Ishikawa (cell line): ENCODE measurements around the gene CDKN2AIPNL.

Source experiments
- TAF1 ChIP-seq: IDR thresholded peaks from 2 replicates; pipeline ENCODE4 v1.6.1; 2012; ENCODE audit warnings: low read depth, mild to moderate bottlenecking
- TF ChIP-seq, protein P1 (sequence below): IDR thresholded peaks from 2 replicates; pipeline ENCODE4 v1.6.1; 2012

DNA sequence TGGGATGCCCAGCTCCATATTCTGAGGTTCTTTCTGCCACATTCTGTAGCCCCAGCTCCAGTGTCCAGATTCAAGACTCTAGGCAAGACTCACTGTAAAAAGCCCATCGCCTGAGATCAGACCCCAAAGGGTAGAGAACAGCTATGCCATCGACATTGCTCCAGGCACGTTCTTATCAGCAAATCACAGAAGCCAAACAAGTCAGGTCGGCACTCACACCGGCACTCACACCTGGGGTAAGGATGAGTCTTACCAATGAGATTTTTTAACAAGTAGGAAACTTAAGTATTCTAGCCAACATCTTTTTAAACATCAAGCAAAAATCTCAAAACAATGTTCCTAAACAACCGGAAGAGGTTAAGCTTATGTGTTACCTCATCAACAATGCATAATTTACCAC, 2.4 kb downstream of the CDKN2AIPNL start:
- TF ChIP-seq TAF1 = no peak
- TF ChIP-seq, protein P1, sequence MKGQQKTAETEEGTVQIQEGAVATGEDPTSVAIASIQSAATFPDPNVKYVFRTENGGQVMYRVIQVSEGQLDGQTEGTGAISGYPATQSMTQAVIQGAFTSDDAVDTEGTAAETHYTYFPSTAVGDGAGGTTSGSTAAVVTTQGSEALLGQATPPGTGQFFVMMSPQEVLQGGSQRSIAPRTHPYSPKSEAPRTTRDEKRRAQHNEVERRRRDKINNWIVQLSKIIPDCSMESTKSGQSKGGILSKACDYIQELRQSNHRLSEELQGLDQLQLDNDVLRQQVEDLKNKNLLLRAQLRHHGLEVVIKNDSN = no peak
